GM12865 (cell line): Measurements from ENCODE around the gene ANKUB1.
"Not testable (repeated sequence)": the region's sequence is repeated elsewhere in the genome, so short reads cannot be mapped to it uniquely, and the experiment has no call there.

ENCODE experiments used
- DNase-seq: peaks from one replicate; pipeline ENCODE4 v3.0.0; 2010; ENCODE audit warnings: low read depth
- H3K4me3 ChIP-seq: 2 replicates; pipeline ENCODE4 v1.5.1; 2011; ENCODE audit warnings: mild to moderate bottlenecking, low read depth, low read length, control low read depth
- TF ChIP-seq, protein P1 (sequence below): IDR thresholded peaks from 2 replicates; pipeline ENCODE4 v1.5.1; 2011; ENCODE audit warnings: low read length, control low read depth, low read depth, inconsistent platforms; ENCODE audit not compliant: insufficient read depth; ENCODE audit errors: missing control alignments

The ANKUB1 gene

DNA sequence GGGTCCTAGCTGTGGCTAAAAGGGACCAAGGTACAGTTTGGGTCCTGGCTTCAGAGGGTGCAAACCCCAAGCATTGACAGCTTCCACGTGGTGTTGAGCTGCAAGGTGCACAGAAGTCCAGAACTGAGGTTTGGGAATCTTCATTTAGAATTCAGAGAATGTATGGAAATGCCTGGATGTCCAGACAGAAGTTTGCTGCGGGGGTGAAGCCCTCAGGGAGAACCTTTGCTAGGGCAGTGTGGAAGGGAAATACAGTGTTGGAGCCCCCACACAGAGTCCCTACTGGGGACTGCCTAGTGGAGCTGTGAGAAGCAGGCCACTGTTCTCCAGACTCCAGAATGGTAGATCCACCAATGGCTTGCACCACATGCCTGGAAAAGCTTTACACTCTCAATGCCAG, 38.5 kb upstream of the ANKUB1 start:
- TF ChIP-seq, protein P1, sequence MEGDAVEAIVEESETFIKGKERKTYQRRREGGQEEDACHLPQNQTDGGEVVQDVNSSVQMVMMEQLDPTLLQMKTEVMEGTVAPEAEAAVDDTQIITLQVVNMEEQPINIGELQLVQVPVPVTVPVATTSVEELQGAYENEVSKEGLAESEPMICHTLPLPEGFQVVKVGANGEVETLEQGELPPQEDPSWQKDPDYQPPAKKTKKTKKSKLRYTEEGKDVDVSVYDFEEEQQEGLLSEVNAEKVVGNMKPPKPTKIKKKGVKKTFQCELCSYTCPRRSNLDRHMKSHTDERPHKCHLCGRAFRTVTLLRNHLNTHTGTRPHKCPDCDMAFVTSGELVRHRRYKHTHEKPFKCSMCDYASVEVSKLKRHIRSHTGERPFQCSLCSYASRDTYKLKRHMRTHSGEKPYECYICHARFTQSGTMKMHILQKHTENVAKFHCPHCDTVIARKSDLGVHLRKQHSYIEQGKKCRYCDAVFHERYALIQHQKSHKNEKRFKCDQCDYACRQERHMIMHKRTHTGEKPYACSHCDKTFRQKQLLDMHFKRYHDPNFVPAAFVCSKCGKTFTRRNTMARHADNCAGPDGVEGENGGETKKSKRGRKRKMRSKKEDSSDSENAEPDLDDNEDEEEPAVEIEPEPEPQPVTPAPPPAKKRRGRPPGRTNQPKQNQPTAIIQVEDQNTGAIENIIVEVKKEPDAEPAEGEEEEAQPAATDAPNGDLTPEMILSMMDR = no peak
- DNase-seq = no peak
- H3K4me3 ChIP-seq = no peak overlapping the region

DNA sequence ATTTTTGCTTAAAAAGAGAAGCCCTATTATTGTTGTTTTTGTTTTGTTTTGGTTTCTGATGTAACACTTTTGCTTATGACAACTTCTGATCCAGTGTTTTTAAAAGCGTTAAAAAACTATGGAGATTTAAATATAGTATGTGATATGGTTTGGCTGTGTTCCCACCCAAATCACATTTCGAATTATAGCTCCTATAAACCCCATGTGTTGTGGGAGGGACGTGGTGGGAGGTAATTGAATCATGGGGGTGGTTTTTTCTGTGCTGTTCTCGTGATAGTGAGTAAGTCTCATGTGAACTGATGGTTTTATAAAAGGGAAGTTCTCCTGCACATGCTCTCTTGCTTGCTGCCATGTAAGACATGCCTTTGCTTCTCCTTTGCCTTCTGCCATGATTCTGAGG, 37.3 kb upstream of the ANKUB1 start:
- DNase-seq, H3K4me3 ChIP-seq: not testable (repeated sequence)

DNA sequence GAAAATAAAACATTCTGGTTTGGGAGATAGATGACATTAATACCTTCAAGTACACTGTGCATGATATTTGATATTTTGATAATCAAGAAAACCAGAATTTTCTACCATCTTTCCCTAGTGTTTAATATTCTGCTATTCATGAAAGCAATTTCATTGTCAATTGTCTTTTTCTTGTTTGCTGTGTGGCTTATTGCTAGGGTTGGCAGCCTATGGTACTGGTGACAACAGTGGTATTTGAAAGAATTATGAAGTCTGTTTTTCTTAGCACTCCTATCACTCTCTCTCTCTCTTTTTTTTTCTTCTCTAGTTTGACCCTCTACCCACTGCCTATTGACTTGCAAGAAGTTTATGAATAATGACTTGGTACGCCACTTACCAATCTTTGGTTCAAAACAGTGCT, 36.0 kb upstream of the ANKUB1 start:
- TF ChIP-seq, protein P1 = no peak
- DNase-seq = no peak
- no peak overlapping the region for H3K4me3 ChIP-seq

DNA sequence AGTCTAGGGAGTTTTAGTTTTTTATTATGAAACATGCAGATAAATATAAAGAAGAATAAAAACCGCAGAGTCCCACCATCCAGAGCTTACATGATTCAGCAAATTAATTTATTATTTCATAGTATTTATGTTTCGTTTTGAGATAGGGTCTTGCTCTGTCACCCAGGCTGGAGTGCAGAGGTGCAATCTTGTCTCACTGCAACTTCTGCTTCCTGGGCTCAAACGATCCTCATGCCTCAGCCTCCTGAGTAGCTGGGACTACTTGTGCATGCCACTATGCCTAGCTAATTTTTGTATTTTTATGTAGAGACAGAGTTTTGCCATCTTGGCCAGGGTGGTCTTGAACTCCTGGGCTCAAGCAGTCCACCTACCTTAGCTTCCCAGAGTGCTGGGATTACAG, 34.3 kb upstream of the ANKUB1 start:
- DNase-seq = no peak
- no peak overlapping the region for H3K4me3 ChIP-seq
- TF ChIP-seq, protein P1 = no peak

DNA sequence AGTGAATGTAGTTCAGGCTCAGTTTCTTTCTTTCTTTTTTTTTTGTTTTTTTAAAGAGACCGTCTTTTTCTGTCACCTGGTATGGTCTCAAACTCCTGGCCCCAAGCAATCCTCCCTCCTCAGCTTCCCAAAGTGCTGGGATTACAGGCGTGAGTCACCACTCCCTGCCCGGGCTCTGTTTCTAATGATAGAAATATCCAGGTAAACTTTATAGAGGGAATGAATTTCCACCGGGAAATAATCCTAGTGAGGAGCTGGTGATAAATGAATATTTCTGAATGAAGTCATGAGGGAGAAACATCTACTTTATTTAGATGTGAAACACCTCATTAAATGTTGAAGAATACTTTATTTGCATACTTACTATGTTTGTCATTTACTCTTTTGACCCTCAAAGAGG, 27.8 kb upstream of the ANKUB1 start:
- TF ChIP-seq, protein P1 = no peak
- no peak for DNase-seq
- no peak overlapping the region for H3K4me3 ChIP-seq

DNA sequence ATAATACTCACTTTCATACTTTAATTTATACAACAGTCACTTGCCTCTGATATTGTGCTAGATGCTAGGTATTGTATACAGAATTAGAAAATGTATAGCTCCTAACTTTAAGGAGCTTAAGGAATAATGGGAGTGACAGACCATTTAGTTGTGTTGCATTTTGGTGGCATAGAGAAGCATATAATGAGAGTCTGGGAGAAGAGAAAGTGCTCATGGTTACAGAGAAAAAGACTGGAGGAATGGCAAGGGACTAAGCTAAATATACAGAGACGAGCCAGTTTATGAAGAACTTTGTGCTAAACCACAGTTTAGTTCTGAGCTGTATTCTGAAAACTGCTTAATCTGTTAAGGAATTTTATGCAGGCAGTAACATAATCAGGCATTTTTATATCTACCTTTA, 27.1 kb upstream of the ANKUB1 start:
- no peak for DNase-seq
- no peak overlapping the region for H3K4me3 ChIP-seq
- TF ChIP-seq, protein P1 = no peak

DNA sequence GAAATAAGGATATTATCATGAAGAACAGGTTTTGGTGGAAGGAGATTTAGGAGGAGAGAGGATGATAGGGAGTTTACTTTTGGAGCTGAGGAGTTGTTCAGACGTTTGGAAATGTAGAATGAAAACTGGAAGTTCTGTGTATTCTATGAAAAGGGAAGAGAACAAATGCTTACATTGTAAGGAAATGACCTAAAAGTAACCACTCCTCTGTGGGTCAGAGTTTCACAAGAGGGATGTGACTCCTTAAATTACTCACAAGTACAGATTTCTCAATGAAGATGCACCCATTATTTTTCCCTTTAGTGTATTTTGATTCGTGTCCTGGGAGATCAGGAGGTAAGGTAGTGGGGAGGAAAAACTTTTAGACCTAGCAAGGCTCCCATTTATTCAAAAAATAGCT, 24.6 kb upstream of the ANKUB1 start:
- TF ChIP-seq, protein P1 = no peak
- H3K4me3 ChIP-seq = no peak overlapping the region
- peak; percentile 40 for DNase-seq

DNA sequence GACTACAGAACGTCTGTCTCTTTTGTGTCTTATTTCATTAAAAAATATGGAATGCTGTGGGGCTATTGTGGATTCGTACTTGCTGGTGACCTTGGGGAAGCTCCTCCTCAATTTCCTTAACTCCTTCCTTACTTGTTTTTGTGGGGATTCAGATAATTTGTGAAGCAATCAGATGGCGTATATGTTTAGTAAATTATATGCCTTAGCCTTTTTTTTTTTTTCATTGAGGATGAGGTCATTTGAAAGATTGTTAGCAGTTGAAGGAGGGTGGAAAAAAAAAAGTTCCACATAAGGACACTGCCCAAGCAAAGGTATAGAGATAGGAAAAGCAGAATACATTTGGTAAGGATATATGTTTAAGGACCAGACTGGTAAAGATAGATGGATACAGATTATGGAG, 24.0 kb upstream of the ANKUB1 start:
- no peak overlapping the region for H3K4me3 ChIP-seq
- TF ChIP-seq, protein P1 = no peak
- no peak for DNase-seq
